Caco-2 (cell line): Measurements from ENCODE around the gene TOPAZ1. TPM values are rescaled to one million over a fixed set of nuclear protein-coding genes. Genes with fewer than 3 reads are reported as not detected.

ENCODE experiments used
- BruUV-seq: library from RNA; stranded (reverse); fragments of 400-500 nt; replicated peaks from 2 replicates; lab custom pipeline; 2021; lab: Mats Ljungman, UMichigan
- CTCF ChIA-PET: fragments of 300-600 bp; sonication (Branson Sonifier 250); formaldehyde crosslinking; loops from one replicate; lab custom pipeline; 2022; ENCODE audit warnings: antibody characterized with exemption; lab: Charles Lee
- POLR2A ChIA-PET: fragments of 300-600 bp; sonication (Branson Sonifier 250); formaldehyde crosslinking; loops from one replicate; lab custom pipeline; 2022; ENCODE audit warnings: antibody characterized with exemption; lab: Charles Lee
- DNase-seq, 2 experiments: peaks; one replicate each; pipeline versions ENCODE4 v3.0.0 to v3.0.0-alpha.2; 2020 to 2022
- H3K27me3 ChIP-seq: replicated peaks from 2 replicates; pipeline ENCODE4 v1.6.0; 2011; ENCODE audit warnings: low read length; ENCODE audit not compliant: control insufficient read depth, insufficient read depth
- H3K36me3 ChIP-seq: 2 replicates; pipeline ENCODE4 v1.5.1; 2011; ENCODE audit warnings: low read length; ENCODE audit not compliant: control insufficient read depth, insufficient read depth
- H3K4me1 ChIP-seq: fragments of 250-450 bp; sonication (Bioruptor Pico); 2 replicates; pipeline ENCODE4 v1.5.1; 2020; ENCODE audit warnings: mild to moderate bottlenecking
- H3K4me3 ChIP-seq: 2 replicates; pipeline ENCODE4 v1.5.1; 2011; ENCODE audit warnings: low read depth, mild to moderate bottlenecking, control low read depth, low read length
- H3K9me3 ChIP-seq: fragments of 250-450 bp; sonication (Bioruptor Pico); 2 replicates; pipeline ENCODE4 v1.5.1; 2020; ENCODE audit warnings: mild to moderate bottlenecking, moderate library complexity
- H3K27ac Mint-ChIP-seq: one replicate; pipeline ENCODE4 v1.8.0; 2022; ENCODE audit warnings: mixed read lengths; ENCODE audit not compliant: unreplicated experiment
- H3K27me3 Mint-ChIP-seq: one replicate; pipeline ENCODE4 v1.8.0; 2022; ENCODE audit warnings: mixed read lengths; ENCODE audit not compliant: insufficient read depth, unreplicated experiment
- H3K36me3 Mint-ChIP-seq: one replicate; pipeline ENCODE4 v1.8.0; 2022; ENCODE audit warnings: mild to moderate bottlenecking, mixed read lengths; ENCODE audit not compliant: insufficient read depth, unreplicated experiment
- H3K4me1 Mint-ChIP-seq: one replicate; pipeline ENCODE4 v1.8.0; 2022; ENCODE audit warnings: low read depth, mixed read lengths; ENCODE audit not compliant: unreplicated experiment
- H3K4me3 Mint-ChIP-seq: one replicate; pipeline ENCODE4 v1.8.0; 2022; ENCODE audit warnings: mild to moderate bottlenecking, moderate library complexity, mixed read lengths; ENCODE audit not compliant: unreplicated experiment
- H3K9me3 Mint-ChIP-seq: one replicate; pipeline ENCODE4 v1.8.0; 2022; ENCODE audit warnings: mixed read lengths; ENCODE audit not compliant: unreplicated experiment
- intact Hi-C: fragments of 100-400 bp; cut with micrococcal nuclease; formaldehyde crosslinking; loops from one replicate; pipeline ENCODE4 v1.10.0; 2022; ENCODE audit not compliant: unreplicated experiment
- total RNA-seq: library from RNA; stranded (reverse); gene quantifications from 2 replicates; pipeline ENCODE4 v1.2.3, GENCODE V29; 2022
- TF ChIP-seq, protein P1 (sequence below), 2 experiments: fragments of 200-600 bp in 1 of 2; IDR thresholded peaks; 1 replicate in 1 of 2; 2 replicates in 1 of 2; pipeline versions ENCODE4 v1.5.1 to v1.8.0; 2011 to 2022; ENCODE audit warnings: antibody characterized with exemption in 1 of 2, control low read depth in 1 of 2, inconsistent platforms in 1 of 2, low read depth in 1 of 2, low read length in 1 of 2, mild to moderate bottlenecking in 1 of 2, moderate library complexity in 1 of 2; ENCODE audit not compliant: insufficient read depth in 1 of 2, severe bottlenecking in 1 of 2, unreplicated experiment in 1 of 2

Gene TOPAZ1
- total RNA-seq, 1 experiment from 2014 or later: not detected

DNA sequence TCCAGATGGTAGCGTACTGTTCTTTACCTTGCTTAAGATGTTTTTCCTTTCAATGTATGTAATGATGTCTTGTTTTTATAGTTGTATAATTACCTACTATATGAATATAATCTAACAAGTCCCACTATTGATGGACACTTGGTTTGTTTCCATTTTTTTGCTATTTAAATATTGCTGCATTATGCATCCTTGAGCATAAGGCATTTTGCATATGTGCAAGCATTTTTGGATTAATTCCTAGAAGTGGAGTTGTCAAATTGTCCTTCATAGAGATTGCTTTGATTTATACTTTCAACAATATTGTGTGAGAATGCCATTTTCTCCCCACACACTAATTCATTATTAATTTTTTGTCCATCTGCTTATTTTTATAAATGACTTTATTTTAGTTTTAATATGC, 17.7 kb downstream of the TOPAZ1 start:
- no peak for DNase-seq
- CTCF ChIA-PET: no interaction called here

DNA sequence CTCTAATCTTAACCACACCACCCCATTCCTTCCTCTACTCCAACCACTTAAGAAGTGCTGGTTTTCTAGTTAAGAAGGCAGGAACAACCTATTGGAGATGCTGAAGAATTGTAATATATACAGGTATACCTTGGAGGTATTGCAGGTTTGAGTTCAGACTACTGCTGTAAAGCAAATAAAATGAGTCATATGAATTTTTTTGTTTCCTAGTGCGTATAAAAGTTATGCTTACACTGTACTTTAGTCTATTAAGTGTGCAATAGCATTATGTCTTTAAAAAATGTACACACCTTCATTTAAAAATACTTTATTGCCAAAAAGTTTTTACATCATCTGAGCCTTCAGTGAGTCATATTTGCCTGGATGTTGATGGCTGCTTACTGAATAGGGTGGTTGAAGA, 22.5 kb downstream of the TOPAZ1 start:
- H3K36me3 ChIP-seq: no peaks in the 10 kb centered on the region
- H3K27ac Mint-ChIP-seq: no peak overlapping the region
- H3K4me3 ChIP-seq: no peak overlapping the region
- no peaks in the 10 kb centered on the region for H3K4me1 Mint-ChIP-seq
- POLR2A ChIA-PET: no interaction called here
- no peaks in the 10 kb centered on the region for H3K36me3 Mint-ChIP-seq
- BruUV-seq: no TSS peak
- no peaks in the 10 kb centered on the region for H3K9me3 Mint-ChIP-seq
- DNase-seq: no peak
- H3K27me3 Mint-ChIP-seq: peaks cover 13% of the 10 kb centered on the region
- CTCF ChIA-PET: no interaction called here
- H3K4me1 ChIP-seq: no peaks in the 10 kb centered on the region
- no peaks in the 10 kb centered on the region for H3K27me3 ChIP-seq
- intact Hi-C loops: no loop called here
- no peaks in the 10 kb centered on the region; the same call in 1 of the 2 replicates for H3K9me3 ChIP-seq
- TF ChIP-seq, protein P1, sequence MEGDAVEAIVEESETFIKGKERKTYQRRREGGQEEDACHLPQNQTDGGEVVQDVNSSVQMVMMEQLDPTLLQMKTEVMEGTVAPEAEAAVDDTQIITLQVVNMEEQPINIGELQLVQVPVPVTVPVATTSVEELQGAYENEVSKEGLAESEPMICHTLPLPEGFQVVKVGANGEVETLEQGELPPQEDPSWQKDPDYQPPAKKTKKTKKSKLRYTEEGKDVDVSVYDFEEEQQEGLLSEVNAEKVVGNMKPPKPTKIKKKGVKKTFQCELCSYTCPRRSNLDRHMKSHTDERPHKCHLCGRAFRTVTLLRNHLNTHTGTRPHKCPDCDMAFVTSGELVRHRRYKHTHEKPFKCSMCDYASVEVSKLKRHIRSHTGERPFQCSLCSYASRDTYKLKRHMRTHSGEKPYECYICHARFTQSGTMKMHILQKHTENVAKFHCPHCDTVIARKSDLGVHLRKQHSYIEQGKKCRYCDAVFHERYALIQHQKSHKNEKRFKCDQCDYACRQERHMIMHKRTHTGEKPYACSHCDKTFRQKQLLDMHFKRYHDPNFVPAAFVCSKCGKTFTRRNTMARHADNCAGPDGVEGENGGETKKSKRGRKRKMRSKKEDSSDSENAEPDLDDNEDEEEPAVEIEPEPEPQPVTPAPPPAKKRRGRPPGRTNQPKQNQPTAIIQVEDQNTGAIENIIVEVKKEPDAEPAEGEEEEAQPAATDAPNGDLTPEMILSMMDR (IDR thresholded peaks at IDR 0.05; ENCODE audit: insufficient read depth in 1 of 2, low read depth in 1 of 2, low read length in 1 of 2, severe bottlenecking in 1 of 2, unreplicated experiment in 1 of 2): no peak
- H3K4me3 Mint-ChIP-seq: no peak overlapping the region

More for the DNA sequence above, 17.7 kb downstream of the TOPAZ1 start:
- intact Hi-C loops: no loop called here
- Mint-ChIP-seq H3K27me3 (peaks cover 13% of the 10 kb centered on the region), H3K9me3 (no peaks in the 10 kb centered on the region), H3K27ac (no peak overlapping the region), H3K4me1 (no peaks in the 10 kb centered on the region), H3K4me3 (no peak overlapping the region), H3K36me3 (no peaks in the 10 kb centered on the region)
- TF ChIP-seq, protein P1 (IDR thresholded peaks at IDR 0.05; ENCODE audit: insufficient read depth in 1 of 2, low read depth in 1 of 2, low read length in 1 of 2, severe bottlenecking in 1 of 2, unreplicated experiment in 1 of 2): no peak
- no TSS peak for BruUV-seq
- Histone ChIP-seq H3K9me3 (no peaks in the 10 kb centered on the region; the same call in 1 of the 2 replicates), H3K4me1 (no peaks in the 10 kb centered on the region), H3K4me3 (no peak overlapping the region), H3K27me3 (no peaks in the 10 kb centered on the region), H3K36me3 (no peaks in the 10 kb centered on the region)
- POLR2A ChIA-PET: no interaction called here

DNA sequence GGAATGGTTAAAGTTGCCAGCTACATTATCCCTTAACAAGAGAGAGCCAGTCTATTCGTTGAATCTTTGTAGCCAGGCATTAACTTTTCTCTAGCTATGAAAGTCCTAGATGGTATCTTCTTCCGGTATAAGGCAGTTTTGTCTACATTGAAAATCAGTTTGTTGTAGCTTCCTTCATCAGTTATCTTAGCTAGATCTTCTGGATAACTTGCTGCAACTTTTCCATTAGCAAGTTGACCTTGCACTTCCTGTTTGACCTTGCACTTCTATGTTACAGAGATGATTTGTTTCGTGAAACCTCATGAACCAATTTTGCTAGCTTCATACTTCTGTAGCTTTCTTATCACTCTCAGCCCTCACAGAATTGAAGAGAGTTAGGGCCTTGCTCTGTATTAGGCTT, 24.1 kb downstream of the TOPAZ1 start:
- no peaks in the 10 kb centered on the region for H3K9me3 Mint-ChIP-seq
- intact Hi-C loops: no loop called here
- H3K9me3 ChIP-seq: no peaks in the 10 kb centered on the region; the same call in 1 of the 2 replicates
- H3K36me3 Mint-ChIP-seq: no peaks in the 10 kb centered on the region
- POLR2A ChIA-PET: no interaction called here
- no peaks in the 10 kb centered on the region for H3K36me3 ChIP-seq
- no peaks in the 10 kb centered on the region for H3K4me1 Mint-ChIP-seq
- H3K4me1 ChIP-seq: no peaks in the 10 kb centered on the region
- peaks cover 10% of the 10 kb centered on the region for H3K27me3 Mint-ChIP-seq
- CTCF ChIA-PET: no interaction called here
- DNase-seq: no peak
- no peak overlapping the region for H3K4me3 Mint-ChIP-seq
- no peak overlapping the region for H3K27ac Mint-ChIP-seq
- no TSS peak for BruUV-seq
- no peaks in the 10 kb centered on the region for H3K27me3 ChIP-seq
- TF ChIP-seq, protein P1 (IDR thresholded peaks at IDR 0.05; ENCODE audit: insufficient read depth in 1 of 2, low read depth in 1 of 2, low read length in 1 of 2, severe bottlenecking in 1 of 2, unreplicated experiment in 1 of 2): no peak
- no peak overlapping the region for H3K4me3 ChIP-seq
